ENCODE measurements around the gene ALS2.

DNA sequence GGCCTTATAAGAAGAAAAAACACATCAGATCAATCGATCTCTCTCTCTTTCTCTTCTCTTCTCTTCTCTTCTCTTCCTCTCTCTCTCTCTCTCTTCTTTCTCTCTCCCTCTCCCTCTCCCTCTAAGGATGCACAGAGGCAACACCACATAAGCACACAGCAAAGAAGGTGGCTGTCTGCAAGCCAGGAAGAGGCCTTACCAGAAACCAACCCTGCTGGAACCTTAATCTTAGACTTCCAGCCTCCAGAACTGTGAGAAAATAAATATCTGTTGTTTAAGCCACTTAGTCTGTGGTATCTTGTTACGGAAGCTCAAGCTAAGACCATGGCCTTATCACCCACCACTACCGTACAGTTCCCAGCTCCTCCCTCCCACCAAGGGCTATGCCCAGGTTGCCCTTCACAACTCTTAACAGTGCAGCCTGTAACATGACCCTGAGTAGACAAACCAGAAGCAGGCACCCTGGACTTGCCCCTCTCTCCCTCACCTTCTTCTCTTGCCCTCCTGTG lies 112.3 kb downstream of the ALS2 start:
- TF ChIP-seq, protein P1, sequence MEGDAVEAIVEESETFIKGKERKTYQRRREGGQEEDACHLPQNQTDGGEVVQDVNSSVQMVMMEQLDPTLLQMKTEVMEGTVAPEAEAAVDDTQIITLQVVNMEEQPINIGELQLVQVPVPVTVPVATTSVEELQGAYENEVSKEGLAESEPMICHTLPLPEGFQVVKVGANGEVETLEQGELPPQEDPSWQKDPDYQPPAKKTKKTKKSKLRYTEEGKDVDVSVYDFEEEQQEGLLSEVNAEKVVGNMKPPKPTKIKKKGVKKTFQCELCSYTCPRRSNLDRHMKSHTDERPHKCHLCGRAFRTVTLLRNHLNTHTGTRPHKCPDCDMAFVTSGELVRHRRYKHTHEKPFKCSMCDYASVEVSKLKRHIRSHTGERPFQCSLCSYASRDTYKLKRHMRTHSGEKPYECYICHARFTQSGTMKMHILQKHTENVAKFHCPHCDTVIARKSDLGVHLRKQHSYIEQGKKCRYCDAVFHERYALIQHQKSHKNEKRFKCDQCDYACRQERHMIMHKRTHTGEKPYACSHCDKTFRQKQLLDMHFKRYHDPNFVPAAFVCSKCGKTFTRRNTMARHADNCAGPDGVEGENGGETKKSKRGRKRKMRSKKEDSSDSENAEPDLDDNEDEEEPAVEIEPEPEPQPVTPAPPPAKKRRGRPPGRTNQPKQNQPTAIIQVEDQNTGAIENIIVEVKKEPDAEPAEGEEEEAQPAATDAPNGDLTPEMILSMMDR (conservative IDR thresholded peaks at IDR 0.05; ENCODE audit: low read depth, low read length) = no peak
- TF ChIP-seq EZH2 (IDR thresholded peaks at IDR 0.05; ENCODE audit: low read length, unreplicated experiment) = no peak

All from PC-3 (cell line).